HFFc6 (cell line): Measurements from ENCODE around the gene ELAPOR2. TPM values are rescaled to one million over a fixed set of nuclear protein-coding genes. Genes with fewer than 3 reads are reported as not detected.
"Not testable (repeated sequence)": the region's sequence is repeated elsewhere in the genome, so short reads cannot be mapped to it uniquely, and the experiment has no call there.

ENCODE experiments used
- DNase-seq: peaks from one replicate; pipeline ENCODE4 v3.0.0-alpha.2; 2018
- H3K27ac Mint-ChIP-seq: 2 replicates; pipeline ENCODE4 v1.8.0; 2020; ENCODE audit warnings: mild to moderate bottlenecking, mixed read lengths
- H3K27me3 Mint-ChIP-seq: 2 replicates; pipeline ENCODE4 v1.8.0; 2021; ENCODE audit warnings: mild to moderate bottlenecking, moderate library complexity, mixed read lengths; ENCODE audit not compliant: insufficient read depth
- H3K36me3 Mint-ChIP-seq: 2 replicates; pipeline ENCODE4 v1.8.0; 2021; ENCODE audit warnings: low read depth, mixed read lengths
- H3K4me1 Mint-ChIP-seq: 2 replicates; pipeline ENCODE4 v1.8.0; 2020; ENCODE audit warnings: low read depth, mixed read lengths
- H3K4me3 Mint-ChIP-seq: 2 replicates; pipeline ENCODE4 v1.8.0; 2020; ENCODE audit warnings: mild to moderate bottlenecking, moderate library complexity, mixed read lengths
- H3K9me3 Mint-ChIP-seq: 2 replicates; pipeline ENCODE4 v1.8.0; 2020; ENCODE audit warnings: mild to moderate bottlenecking, mixed read lengths
- total RNA-seq, 6 experiments: library from RNA; stranded (reverse); fragmentation: NEBNext Ultra II Directional; extraction: Animal tissue kit (Norgen Biotek cat#: 25700); gene quantifications; 2 replicates in 1 of 6; 3 replicates in 5 of 6; pipeline ENCODE4 v1.2.3, GENCODE V29; 2021
- TF ChIP-seq, protein P1 (sequence below): fragments of 200-600 bp; sonication (generic); IDR thresholded peaks from 2 replicates; pipeline ENCODE4 v1.5.0; 2021; ENCODE audit warnings: antibody characterized with exemption, mild to moderate bottlenecking

Gene ELAPOR2
- total RNA-seq, 6 experiments from 2014 or later: 0.11 to 0.36 (median 0.25) TPM; not detected in 2

DNA sequence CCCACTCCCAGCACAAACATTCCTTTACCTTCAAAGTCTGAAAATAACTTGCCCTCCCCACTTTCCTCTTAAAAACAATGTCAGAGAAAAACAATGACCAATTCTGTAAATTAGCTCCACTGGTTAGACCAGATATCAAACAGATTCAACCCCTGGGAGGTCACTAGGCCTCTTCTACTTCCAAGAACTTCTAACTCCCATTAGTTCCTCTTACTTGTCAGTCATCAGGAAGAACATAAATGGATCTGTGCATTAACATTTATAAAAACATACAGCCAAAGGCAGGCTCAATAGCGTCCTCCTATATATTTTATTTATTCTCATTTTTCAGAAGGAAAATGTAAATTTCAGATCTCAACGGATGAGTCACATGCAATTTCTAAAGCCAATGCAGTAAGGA is 2.2 kb downstream of the ELAPOR2 start:
- H3K4me3 Mint-ChIP-seq: no peak overlapping the region
- TF ChIP-seq, protein P1, sequence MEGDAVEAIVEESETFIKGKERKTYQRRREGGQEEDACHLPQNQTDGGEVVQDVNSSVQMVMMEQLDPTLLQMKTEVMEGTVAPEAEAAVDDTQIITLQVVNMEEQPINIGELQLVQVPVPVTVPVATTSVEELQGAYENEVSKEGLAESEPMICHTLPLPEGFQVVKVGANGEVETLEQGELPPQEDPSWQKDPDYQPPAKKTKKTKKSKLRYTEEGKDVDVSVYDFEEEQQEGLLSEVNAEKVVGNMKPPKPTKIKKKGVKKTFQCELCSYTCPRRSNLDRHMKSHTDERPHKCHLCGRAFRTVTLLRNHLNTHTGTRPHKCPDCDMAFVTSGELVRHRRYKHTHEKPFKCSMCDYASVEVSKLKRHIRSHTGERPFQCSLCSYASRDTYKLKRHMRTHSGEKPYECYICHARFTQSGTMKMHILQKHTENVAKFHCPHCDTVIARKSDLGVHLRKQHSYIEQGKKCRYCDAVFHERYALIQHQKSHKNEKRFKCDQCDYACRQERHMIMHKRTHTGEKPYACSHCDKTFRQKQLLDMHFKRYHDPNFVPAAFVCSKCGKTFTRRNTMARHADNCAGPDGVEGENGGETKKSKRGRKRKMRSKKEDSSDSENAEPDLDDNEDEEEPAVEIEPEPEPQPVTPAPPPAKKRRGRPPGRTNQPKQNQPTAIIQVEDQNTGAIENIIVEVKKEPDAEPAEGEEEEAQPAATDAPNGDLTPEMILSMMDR: no peak
- H3K4me1 Mint-ChIP-seq: 0 out of 2 replicates have a peak, but pooled peaks cover 6% of the 10 kb centered on the region
- H3K27ac Mint-ChIP-seq: no peak overlapping the region
- no peaks in the 10 kb centered on the region for H3K36me3 Mint-ChIP-seq
- peaks cover 10% of the 10 kb centered on the region for H3K27me3 Mint-ChIP-seq
- H3K9me3 Mint-ChIP-seq: no peaks in the 10 kb centered on the region
- no peak for DNase-seq

DNA sequence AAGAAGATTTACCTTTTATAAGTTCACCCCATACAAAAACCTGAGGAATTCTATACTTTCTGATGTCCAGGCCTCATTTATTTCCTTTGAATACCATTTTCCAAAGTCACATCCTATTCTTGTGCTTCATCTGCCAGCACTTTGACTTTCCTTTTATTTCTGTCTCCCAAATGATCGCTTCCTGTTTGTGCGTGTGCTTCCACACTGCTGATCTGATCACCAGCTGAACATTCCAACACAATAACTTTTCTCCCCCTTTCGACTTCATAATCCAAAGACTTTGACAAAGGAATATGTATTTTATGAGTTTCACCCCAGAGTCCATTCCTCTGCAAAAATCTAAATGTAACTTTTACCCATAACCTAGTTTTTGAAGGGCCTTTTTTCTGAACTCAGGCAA is 3.1 kb downstream of the ELAPOR2 start:
- no peak for DNase-seq
- TF ChIP-seq, protein P1: no peak
- H3K27ac Mint-ChIP-seq: no peak overlapping the region

DNA sequence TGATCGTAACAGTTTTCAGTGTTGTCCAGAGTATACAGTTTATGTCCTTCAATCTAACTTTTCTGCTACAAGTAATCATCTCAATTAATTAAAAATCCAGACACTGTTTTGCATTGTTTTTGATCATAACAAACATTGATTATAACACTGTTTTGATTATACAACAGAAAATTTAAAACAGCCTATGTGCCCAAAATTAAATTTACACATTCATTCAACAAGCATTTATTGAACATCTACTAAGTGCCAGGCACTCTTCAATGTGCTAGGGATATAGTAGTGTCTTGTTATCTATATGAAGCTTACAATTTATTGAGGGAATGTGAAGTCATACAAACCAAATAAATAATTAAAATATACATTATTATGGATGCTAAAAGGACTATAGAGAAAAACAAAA is 10.6 kb downstream of the ELAPOR2 start:
- no peaks in the 10 kb centered on the region for H3K4me1 Mint-ChIP-seq
- no peak overlapping the region for H3K4me3 Mint-ChIP-seq
- peaks cover 4% of the 10 kb centered on the region; the same call in 1 of the 2 replicates for H3K9me3 Mint-ChIP-seq
- TF ChIP-seq, protein P1: no peak
- DNase-seq: no peak
- H3K36me3 Mint-ChIP-seq: no peaks in the 10 kb centered on the region
- no peaks in the 10 kb centered on the region; the same call in 1 of the 2 replicates for H3K27me3 Mint-ChIP-seq
- no peak overlapping the region for H3K27ac Mint-ChIP-seq

More for the DNA sequence above, 3.1 kb downstream of the ELAPOR2 start:
- H3K36me3 Mint-ChIP-seq: no peaks in the 10 kb centered on the region
- H3K9me3 Mint-ChIP-seq: no peaks in the 10 kb centered on the region
- H3K4me1 Mint-ChIP-seq: 0 out of 2 replicates have a peak, but pooled peaks cover 6% of the 10 kb centered on the region
- H3K27me3 Mint-ChIP-seq: peaks cover 10% of the 10 kb centered on the region
- H3K4me3 Mint-ChIP-seq: no peak overlapping the region

DNA sequence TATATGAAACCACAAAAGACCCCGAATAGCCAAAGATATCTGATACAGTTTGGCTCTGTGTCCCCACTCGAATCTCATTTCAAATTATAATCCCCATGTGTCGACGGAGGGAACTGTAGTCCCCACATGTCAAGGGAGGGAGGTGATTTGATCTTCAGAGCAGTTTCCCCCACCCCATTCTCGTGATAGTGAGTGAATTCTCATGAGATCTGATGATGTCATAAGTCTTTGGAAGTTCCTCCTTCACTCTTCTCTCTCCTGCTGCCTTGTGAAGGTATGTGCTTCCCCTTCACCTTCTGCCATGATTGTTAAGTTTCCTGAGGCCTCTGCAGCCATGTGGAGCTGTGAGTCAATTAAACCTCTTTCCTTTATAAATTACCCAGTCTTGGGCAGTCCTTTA is 13.0 kb downstream of the ELAPOR2 start:
- Mint-ChIP-seq H3K4me3 (no peak overlapping the region), H3K9me3 (peaks cover 4% of the 10 kb centered on the region; the same call in 1 of the 2 replicates), H3K27ac (no peak overlapping the region), H3K27me3 (no peaks in the 10 kb centered on the region; the same call in 1 of the 2 replicates), H3K36me3 (no peaks in the 10 kb centered on the region), H3K4me1 (no peaks in the 10 kb centered on the region)
- TF ChIP-seq, protein P1: no peak
- DNase-seq: no peak

DNA sequence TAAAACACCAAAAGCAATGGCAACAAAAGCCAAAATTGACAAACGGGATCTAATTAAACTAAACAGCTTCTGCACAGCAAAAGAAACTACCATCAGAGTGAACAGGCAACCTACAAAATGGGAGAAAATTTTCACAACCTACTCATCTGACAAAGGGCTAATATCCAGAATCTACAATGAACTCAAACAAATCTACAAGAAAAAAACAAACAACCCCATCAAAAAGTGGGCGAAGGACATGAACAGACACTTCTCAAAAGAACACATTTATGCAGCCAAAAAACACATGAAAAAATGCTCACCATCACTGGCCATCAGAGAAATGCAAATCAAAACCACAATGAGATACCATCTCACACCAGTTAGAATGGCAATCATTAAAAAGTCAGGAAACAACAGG is 14.7 kb downstream of the ELAPOR2 start:
- not testable (repeated sequence) for H3K36me3 Mint-ChIP-seq, H3K9me3 Mint-ChIP-seq, H3K4me3 Mint-ChIP-seq, H3K4me1 Mint-ChIP-seq, DNase-seq, H3K27ac Mint-ChIP-seq, H3K27me3 Mint-ChIP-seq

DNA sequence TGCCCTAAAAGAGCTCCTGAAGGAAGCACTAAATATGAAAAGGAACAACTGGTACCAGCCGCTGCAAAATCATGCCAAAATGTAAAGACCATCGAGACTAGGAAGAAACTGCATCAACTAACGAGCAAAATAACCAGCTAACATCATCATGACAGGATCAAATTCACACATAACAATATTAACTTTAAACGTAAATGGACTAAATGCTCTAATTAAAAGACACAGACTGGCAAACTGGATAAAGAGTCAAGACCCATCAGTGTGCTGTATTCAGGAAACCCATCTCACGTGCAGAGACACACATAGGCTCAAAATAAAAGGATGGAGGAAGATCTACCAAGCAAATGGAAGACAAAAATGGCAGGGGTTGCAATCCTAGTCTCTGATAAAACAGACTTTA is 17.9 kb downstream of the ELAPOR2 start:
- not testable (repeated sequence) for H3K4me1 Mint-ChIP-seq, DNase-seq, H3K36me3 Mint-ChIP-seq, H3K27ac Mint-ChIP-seq, H3K4me3 Mint-ChIP-seq, H3K27me3 Mint-ChIP-seq
- peaks cover 14% of the 10 kb centered on the region for H3K9me3 Mint-ChIP-seq

DNA sequence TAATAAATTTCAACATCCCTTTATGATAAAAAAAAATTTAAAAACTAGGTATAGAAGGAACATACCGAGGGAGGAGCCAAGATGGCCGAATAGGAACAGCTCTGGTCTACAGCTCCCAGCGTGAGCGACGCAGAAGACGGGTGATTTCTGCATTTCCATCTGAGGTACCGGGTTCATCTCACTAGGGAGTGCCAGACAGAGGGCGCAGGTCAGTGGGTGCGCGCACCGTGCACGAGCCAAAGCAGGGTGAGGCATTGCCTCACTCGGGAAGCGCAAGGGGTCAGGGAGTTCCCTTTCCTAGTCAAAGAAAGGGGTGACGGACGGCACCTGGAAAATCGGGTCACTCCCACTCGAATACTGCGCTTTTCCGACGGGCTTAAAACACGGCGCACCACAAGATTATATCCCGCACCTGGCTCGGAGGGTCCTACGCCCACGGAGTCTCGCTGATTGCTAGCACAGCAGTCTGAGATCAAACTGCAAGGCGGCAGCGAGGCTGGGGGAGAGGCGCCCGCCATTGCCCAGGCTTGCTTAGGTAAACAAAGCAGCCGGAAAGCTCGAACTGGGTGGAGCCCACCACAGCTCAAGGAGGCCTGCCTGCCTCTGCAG is 19.7 kb downstream of the ELAPOR2 start:
- not testable (repeated sequence) for H3K27ac Mint-ChIP-seq
- H3K9me3 Mint-ChIP-seq: peaks cover 17% of the 10 kb centered on the region

More for the DNA sequence above, 19.7 kb downstream of the ELAPOR2 start:
- H3K27me3 Mint-ChIP-seq, H3K36me3 Mint-ChIP-seq, H3K4me3 Mint-ChIP-seq, DNase-seq, H3K4me1 Mint-ChIP-seq: not testable (repeated sequence)
